GM18505 (cell line): ENCODE results near the gene LRRC61.
A peak's percentile ranks its signal among the peaks of the same experiment; 100 is the strongest.
"Not testable (repeated sequence)": the region's sequence is repeated elsewhere in the genome, so short reads cannot be mapped to it uniquely, and the experiment has no call there.

Experiments
- ATAC-seq: cut with Tn5 transposase; IDR thresholded peaks from one replicate; pipeline ENCODE4 v1.9.1; 2021; ENCODE audit not compliant: unreplicated experiment
- POLR2A ChIP-seq: IDR thresholded peaks from 4 replicates; pipeline ENCODE4 v1.6.1; 2011; ENCODE audit warnings: borderline replicate concordance; ENCODE audit not compliant: insufficient read depth, insufficient read length; ENCODE audit errors: extremely low read depth

Gene LRRC61

GRCh38 chr7:150322833-150323681 is at the start of gene LRRC61, which contains the start of gene ACTR3C:
Gene LRRC61 (plus strand): TSS chr7:150323355. CDS start chr7:150336862, 13,507 bp downstream.
Gene ACTR3C (minus strand): TSS chr7:150323545. CDS start chr7:150295296, 28,249 bp downstream.
- ATAC-seq = peak; percentile 58
- TF ChIP-seq POLR2A = peak; percentile 90

GRCh38 chr7:150276132-150276695 is 46.9 kb upstream of the LRRC61 start:
- ATAC-seq = not testable (repeated sequence)

- ATAC-seq = not testable (repeated sequence)
Observed at GRCh38 chr7:150278383-150278782, 44.8 kb upstream of the LRRC61 start.

GRCh38 chr7:150281681-150282403 is 41.3 kb upstream of the LRRC61 start:
- not testable (repeated sequence) for ATAC-seq

GRCh38 chr7:150283111-150283510 is 40.0 kb upstream of the LRRC61 start:
- not testable (repeated sequence) for ATAC-seq

GRCh38 chr7:150283608-150284007 is 39.5 kb upstream of the LRRC61 start:
- ATAC-seq = not testable (repeated sequence)

- not testable (repeated sequence) for ATAC-seq
Observed at GRCh38 chr7:150285849-150286754, 37.1 kb upstream of the LRRC61 start.

GRCh38 chr7:150287815-150288214 is 35.3 kb upstream of the LRRC61 start:
- ATAC-seq = not testable (repeated sequence)

- ATAC-seq = not testable (repeated sequence)
Observed at GRCh38 chr7:150288816-150289215, 34.3 kb upstream of the LRRC61 start.

- not testable (repeated sequence) for ATAC-seq
Observed at GRCh38 chr7:150290317-150290716, 32.8 kb upstream of the LRRC61 start.

- ATAC-seq = not testable (repeated sequence)
Observed at GRCh38 chr7:150295027-150295426, 28.1 kb upstream of the LRRC61 start.

GRCh38 chr7:150295614-150296013 is 27.5 kb upstream of the LRRC61 start:
- not testable (repeated sequence) for ATAC-seq

- not testable (repeated sequence) for ATAC-seq
Observed at GRCh38 chr7:150296802-150297201, 26.4 kb upstream of the LRRC61 start.

GRCh38 chr7:150297978-150298377 is 25.2 kb upstream of the LRRC61 start:
- ATAC-seq = not testable (repeated sequence)

- ATAC-seq = not testable (repeated sequence)
Observed at GRCh38 chr7:150302908-150303310, 20.2 kb upstream of the LRRC61 start.

- ATAC-seq = not testable (repeated sequence)
Observed at GRCh38 chr7:150304499-150305258, 18.5 kb upstream of the LRRC61 start.

GRCh38 chr7:150305259-150305902 is 17.8 kb upstream of the LRRC61 start:
- not testable (repeated sequence) for ATAC-seq

GRCh38 chr7:150305903-150306284 is 17.3 kb upstream of the LRRC61 start:
- ATAC-seq = not testable (repeated sequence)
